ENCODE data around the gene ARHGEF7.

ARHGEF7 gene

DNA sequence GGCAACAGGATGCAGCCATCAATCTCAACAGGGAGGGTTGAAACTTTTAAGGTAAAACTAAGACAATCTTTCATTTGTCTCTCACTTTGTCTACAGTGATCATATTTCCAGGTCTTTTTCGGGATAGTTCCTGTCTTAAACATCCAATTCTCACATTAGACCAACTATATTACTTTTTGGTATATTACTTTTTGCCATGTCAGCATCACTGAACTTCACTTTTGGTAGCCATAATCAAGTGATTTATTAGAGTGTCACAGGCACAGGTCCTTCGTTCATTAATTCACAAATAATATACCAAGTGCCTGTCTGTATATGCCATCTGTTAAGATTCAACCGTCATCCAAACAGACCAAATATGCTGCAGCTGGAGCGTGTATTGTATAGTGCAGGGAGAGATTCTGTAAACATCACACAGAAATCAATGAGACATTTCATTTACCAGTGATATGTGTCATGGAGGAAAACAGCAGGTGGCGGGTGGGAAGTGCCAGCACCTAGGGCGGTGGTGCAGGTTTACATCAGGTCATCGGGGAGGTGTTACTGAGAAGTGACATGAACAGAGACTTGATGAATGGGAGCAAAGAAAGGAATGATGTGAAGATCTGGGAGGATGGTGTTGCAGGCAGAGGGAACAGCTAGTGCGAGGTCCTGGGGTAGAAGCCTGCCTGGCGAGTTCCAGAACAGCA, 24.9 kb downstream of the ARHGEF7 start:
- peak; percentile 18 for DNase-seq

GRCh38 chr13:111140562-111141105, 25.5 kb downstream of the ARHGEF7 start:
- no peak for DNase-seq

GRCh38 chr13:111142472-111142871, 27.4 kb downstream of the ARHGEF7 start:
- DNase-seq, result no peak

- no peak for DNase-seq
Observed at GRCh38 chr13:111143865-111144540, 28.9 kb downstream of the ARHGEF7 start.

- no peak for DNase-seq
Observed at GRCh38 chr13:111145071-111145470, 30.0 kb downstream of the ARHGEF7 start.

- DNase-seq, result no peak
Observed at GRCh38 chr13:111145506-111145905, 30.4 kb downstream of the ARHGEF7 start.

DNA sequence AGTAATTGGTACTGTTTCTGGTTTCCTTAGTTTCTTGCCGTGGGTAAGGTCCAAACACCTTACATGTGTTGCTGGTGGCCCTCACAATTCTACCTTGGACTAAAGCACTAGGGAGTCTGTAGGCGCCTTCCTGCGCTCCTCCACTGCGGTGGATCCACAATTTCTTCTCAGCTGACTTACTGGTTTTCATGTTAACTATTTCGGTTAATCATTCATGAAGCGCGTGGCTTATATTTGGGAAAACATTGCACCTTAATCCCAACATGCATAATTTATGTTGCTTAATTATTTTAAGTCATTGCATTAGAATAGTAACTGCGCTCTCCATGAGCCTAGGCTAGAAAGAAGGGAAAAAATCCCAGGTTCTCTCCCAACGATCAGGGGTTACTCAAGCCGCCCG, 37.7 kb downstream of the ARHGEF7 start:
- DNase-seq, result no peak

DNA sequence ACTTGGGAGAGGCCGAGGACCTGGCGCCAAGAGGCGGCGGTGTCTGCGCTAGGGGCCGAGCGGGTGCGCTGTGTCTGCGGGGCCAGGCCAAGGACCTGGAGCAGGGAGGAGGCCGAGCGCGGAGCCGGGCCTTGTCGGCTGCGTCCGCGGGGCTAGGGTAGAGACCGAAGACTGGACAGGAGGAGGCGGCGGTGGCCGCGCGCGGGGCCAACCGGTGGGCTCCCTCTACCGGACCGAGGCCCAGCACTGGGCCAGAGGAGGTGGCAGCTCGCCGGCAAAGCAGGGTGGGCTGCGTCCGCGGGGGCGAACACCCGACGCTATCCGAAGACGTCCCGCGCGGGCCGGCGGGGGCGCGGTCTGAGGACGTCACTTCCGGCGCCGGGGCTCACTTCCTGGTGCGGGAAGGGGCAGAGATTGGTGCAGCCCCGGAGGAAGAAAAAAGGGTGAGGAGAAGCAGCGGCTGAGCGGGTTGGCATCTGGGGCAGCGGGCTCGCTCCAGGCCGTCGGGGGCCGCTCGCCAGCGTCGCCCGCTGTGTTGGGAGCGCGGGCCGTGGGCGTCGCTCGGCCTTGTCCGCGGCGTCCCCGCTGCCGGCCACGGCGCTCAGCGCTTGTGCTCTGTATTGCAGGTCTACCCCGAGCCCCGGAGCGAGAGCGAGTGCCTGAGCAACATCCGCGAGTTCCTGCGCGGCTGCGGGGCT, 38.3 kb downstream of the ARHGEF7 start:
- DNase-seq, result peak; percentile 67

DNA sequence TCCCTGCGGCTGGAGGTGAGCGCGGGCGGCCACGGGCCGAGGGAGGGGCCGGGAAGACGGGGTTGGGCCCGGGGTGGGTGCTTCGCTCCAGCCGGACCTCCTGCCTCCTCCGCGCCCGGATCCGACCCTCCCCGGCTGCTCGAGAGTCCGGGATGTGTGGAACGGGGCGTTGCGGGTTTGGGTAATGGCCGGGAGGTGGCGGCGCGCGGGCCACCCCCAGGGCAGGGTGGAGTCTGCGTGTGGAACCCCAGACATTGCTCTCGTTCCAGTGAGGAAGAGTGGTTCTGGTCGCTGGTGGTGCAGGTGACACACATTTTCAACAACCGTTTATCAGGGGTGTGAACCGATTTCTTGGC, 38.8 kb downstream of the ARHGEF7 start:
- no peak for DNase-seq

GRCh38 chr13:111156421-111156820, 41.3 kb downstream of the ARHGEF7 start:
- DNase-seq, result no peak

GRCh38 chr13:111158136-111158805, 43.2 kb downstream of the ARHGEF7 start:
- no peak for DNase-seq

DNA sequence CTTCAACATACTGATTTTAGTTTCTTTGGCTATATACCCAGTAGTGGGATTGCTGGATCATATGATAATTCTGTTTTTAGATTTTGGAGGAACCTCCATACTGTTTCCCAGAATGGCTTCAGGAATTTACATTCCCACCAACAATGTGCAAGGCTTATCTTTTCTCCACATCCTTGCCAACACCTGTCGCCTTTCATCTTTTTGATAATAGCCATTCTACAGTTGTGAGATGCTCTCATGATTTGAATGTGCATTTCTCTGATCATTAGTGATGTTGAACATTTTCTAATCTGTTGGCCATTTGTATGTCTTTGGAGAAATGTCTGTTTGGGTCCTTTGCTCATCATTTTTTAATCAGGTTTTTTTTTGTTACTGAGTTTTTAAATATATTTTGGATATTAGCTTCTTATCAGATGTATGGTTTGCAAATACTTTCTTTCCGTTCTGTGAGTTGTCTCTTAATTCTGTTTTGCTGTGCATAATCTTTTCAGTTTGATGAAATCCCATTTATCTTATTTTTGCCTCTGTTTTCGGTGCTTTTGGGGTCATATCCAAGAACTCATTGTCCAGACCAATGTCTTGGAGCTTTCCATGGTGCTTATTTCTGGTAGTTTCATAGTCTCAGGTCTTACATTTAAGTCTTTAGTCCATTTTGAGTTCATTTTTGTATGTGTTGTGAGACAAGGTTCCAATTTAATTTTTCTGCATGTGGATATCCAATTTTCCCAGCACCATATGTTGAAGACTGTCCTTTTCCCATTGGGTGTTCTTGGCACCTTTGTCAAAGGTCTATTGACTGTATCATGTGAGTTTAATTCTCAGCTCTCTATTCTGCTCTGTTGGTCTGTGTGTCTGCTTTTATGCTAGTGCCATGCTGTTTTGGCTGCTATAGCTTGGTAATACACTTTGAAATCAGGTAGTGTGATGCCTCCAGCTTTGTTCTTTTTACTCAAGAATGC, 44.5 kb downstream of the ARHGEF7 start:
- no peak for DNase-seq

GRCh38 chr13:111160648-111161047, 45.5 kb downstream of the ARHGEF7 start:
- no peak for DNase-seq

DNA sequence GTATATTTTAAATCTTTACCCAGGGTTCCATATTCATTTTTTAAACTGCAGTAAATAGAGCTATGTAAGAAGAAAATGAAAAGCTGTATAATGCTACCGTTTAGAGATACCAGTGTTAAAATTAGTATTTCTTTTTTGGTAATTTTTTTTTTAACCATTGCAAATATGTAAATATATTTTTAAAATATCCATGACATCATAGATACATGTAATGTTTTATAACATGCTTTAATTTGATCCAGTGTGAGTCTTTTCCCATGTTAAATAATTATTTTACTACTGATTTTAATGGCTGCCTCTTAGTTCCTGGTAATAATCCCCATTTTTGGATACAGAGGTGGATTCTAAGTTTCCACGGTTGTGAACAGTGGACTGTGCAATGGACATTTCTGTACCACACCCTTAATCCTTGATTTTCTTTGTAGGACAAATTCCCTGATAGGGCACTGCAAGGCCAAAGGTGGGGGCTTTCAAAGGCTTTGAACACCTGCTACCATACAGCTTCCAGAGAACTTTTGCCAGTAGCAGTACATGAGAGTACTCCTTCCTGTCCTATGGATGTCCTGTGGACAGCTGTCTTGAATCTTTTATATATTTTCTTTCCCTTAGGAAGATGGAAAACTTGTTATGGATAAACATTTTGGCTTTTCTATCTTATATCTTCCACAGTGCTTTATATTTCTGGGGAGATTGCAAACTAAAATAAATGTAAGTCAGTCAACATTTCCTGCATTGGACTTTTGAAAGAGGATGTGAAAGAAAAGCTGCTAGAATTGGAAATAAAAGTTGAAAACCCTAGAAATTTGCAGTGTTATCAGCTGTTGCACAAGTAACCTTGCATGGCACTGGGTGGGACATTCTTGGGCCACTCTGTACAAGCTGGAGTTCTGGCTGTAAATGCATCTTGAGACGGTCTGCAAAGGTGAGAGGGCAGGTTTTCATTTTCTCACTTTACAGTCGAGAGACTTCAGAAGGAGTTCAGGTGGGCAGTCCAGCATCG, 46.8 kb downstream of the ARHGEF7 start:
- no peak for DNase-seq

DNA sequence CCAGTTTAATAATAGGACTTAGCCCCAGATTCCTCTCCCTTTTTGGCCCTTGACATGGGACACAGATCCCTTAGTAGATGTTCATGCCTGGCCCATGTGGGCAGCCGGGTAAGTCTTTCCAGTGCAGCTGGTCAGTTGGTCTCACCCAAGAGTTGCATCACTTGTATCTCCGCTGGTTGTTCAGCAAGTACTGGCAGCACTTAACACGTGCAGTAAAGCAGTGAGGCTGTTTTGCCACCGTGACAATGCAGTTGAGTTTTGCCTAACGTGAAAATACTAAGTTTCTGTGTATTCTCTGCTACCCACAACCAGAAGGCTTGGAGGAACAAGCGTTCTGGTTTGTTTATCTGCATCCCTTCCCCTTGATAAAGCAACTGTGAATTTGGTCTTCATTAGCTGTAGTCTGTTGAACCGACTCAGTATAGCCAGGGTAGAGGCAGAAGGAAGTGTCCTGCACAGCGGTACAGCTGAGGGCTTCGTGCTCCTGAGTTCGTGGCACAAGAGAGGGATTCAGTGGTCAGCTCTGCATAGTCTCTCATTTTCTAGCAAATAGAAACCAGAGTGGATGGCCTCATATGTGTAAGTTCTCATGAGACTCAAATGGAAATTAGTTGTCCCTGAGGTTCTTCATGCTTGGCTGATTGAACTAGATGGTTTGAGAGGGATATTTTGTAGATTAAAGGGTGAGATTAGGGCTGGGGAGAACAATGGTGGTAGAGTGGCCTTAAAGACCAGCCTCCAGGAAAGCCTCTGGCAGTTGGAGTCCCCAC, 50.3 kb downstream of the ARHGEF7 start:
- no peak for DNase-seq

DNA sequence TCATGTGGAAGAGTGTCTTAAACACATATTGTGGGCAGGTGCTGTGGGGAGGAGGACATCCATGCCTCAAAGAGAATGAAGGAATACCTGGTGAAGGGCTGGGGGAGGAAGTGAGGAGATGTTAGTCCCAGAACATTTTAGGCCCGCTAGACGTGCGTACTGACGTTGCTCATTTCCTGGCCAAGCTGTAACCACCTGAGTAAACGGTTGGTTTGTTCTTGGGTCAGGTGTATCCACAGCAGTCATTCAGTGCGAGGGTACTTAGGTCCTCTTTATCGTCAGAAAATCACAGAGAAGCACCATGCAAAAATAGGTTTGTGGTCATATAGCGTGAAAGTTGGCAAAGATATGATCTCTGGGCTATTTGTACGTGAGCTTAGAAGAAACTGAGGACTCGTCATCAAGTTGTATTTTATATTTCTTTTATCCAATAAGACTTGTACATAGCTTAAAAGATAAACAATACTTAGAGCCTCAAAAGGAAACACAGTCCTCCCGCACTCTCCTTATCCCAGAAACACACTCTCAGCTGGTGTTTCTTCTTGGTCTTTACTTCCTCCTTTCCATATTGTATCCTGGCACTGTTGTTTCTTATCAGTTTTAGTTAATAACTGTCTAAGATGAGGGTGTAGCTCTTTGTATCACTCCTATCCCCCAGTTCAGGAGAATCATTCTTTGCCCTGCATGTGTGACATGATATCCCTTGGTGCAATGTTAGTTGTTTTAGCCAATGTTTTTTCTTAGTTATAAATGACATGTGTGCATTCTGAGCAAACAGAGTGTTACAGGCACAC, 52.0 kb downstream of the ARHGEF7 start:
- no peak for DNase-seq

DNA sequence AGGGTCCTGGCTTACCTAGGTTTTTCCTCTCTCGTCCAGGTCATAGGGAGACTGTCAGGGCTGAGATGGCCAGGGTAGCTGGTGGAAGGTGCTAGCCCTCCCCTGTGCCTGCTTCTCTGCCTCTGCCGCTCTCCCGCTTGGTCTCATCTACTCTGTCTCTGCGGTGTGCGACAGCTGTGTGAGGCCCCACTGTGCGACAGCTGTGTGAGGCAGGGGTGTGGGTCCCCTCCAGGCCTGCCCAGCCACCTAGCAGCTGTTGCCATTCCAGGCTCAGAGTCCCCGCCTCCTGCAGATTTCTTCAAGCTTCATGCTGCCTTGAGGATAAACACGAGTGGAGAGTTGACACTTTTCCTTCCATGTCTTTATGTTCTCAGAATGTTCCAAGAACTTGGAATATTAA, 53.0 kb downstream of the ARHGEF7 start:
- DNase-seq, result no peak

DNA sequence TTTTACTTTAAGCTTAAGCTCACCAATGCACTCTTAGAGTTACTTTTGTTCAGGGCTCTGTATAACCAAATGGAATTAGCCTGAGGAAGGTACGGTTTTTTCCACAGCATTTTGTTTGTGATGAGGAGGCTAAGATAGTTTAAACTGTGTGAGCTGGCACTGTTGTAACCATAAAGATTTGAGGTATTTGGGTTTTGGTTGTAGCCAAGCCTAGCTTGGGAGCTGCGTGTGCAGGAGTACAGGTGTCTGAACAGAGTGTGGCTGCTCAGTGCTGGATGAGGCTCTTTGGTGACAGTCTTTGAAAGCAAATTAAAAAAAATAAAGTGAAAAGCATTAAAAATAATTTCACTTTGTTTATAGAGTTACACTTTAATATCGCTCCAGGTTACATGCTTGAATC, 56.0 kb downstream of the ARHGEF7 start:
- no peak for DNase-seq

GRCh38 chr13:111171629-111172028, 56.5 kb downstream of the ARHGEF7 start:
- no peak for DNase-seq

Measured in NCI-H187 treated with DMSO at 0.1 percent for 48 hours (cell line).